Progenitor cell of endocrine pancreas (in vitro differentiated cells): ENCODE measurements around the gene AASDHPPT. TPM values are rescaled to one million over a fixed set of nuclear protein-coding genes. Genes with fewer than 3 reads are reported as not detected.

Experiments
- DNase-seq: peaks from one replicate; pipeline ENCODE4 v3.0.0; 2021; ENCODE audit warnings: low spot score; ENCODE audit not compliant: unreplicated experiment
- H3K27ac Mint-ChIP-seq: 2 replicates; pipeline ENCODE4 v1.8.0; 2021; ENCODE audit warnings: mild to moderate bottlenecking, moderate library complexity, mixed read lengths
- H3K27me3 Mint-ChIP-seq: 2 replicates; pipeline ENCODE4 v1.8.0; 2021; ENCODE audit warnings: mixed read lengths
- H3K36me3 Mint-ChIP-seq: 2 replicates; pipeline ENCODE4 v1.8.0; 2022; ENCODE audit warnings: mixed read lengths; ENCODE audit not compliant: insufficient read depth
- H3K4me1 Mint-ChIP-seq: 2 replicates; pipeline ENCODE4 v1.8.0; 2021; ENCODE audit warnings: low read depth, mixed read lengths
- H3K4me3 Mint-ChIP-seq: 2 replicates; pipeline ENCODE4 v1.8.0; 2021; ENCODE audit warnings: low read depth, mild to moderate bottlenecking, moderate library complexity, mixed read lengths
- H3K9me3 Mint-ChIP-seq: 2 replicates; pipeline ENCODE4 v1.8.0; 2021; ENCODE audit warnings: low read depth, mixed read lengths
- total RNA-seq: library from RNA; stranded (reverse); gene quantifications from 2 replicates; pipeline ENCODE4 v1.2.1, GENCODE V29; 2021
- TF ChIP-seq, protein P1 (sequence below): fragments of 200-600 bp; sonication (generic); IDR thresholded peaks from one replicate; pipeline ENCODE4 v1.5.0; 2021; ENCODE audit warnings: antibody characterized with exemption, mild to moderate bottlenecking; ENCODE audit not compliant: unreplicated experiment

The AASDHPPT gene
- total RNA-seq, 1 donor from 2014 or later: 56.7 TPM

DNA sequence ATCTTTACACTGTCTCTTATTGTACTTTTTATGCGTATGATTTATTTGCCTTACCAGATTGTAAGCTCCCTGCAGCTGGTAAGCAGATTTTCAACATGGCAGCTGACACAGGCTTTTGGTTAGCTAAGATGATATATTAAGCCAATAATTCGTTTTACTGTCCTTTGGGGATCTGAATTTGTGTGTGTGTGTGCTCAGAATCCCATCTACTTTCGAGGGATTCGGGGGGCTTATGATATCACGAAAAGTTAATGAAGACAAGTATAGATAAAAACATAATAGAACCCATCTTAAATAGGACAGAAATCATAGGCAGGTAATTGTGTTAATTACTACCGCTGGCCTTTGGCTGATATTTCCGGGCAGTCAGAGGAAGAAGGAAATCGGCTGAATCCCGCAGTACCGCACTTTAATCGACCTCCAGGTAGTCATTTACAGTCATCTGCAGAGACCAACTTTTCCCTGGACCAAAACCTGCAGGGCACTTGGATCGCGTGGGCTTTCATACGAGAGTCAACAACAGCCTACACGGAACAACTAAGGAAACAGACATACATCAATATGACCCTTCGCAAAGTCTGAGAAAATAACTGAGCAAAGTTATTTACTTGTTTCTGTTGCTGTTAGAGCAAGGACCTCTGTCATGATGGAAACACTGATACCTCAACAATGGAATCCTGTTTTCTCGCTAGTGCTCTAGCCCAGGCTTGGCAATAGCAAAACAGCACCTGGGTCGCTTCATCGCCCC lies 1.1 kb upstream of the AASDHPPT start:
- Mint-ChIP-seq H3K9me3 (no peaks in the 10 kb centered on the region), H3K4me1 (peaks cover 31% of the 10 kb centered on the region), H3K27ac (peak overlapping the region; percentile 100), H3K36me3 (peaks cover 10% of the 10 kb centered on the region), H3K27me3 (no peaks in the 10 kb centered on the region), H3K4me3 (peak overlapping the region; percentile 96)
- TF ChIP-seq, protein P1, sequence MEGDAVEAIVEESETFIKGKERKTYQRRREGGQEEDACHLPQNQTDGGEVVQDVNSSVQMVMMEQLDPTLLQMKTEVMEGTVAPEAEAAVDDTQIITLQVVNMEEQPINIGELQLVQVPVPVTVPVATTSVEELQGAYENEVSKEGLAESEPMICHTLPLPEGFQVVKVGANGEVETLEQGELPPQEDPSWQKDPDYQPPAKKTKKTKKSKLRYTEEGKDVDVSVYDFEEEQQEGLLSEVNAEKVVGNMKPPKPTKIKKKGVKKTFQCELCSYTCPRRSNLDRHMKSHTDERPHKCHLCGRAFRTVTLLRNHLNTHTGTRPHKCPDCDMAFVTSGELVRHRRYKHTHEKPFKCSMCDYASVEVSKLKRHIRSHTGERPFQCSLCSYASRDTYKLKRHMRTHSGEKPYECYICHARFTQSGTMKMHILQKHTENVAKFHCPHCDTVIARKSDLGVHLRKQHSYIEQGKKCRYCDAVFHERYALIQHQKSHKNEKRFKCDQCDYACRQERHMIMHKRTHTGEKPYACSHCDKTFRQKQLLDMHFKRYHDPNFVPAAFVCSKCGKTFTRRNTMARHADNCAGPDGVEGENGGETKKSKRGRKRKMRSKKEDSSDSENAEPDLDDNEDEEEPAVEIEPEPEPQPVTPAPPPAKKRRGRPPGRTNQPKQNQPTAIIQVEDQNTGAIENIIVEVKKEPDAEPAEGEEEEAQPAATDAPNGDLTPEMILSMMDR: no peak
- DNase-seq: no peak

DNA sequence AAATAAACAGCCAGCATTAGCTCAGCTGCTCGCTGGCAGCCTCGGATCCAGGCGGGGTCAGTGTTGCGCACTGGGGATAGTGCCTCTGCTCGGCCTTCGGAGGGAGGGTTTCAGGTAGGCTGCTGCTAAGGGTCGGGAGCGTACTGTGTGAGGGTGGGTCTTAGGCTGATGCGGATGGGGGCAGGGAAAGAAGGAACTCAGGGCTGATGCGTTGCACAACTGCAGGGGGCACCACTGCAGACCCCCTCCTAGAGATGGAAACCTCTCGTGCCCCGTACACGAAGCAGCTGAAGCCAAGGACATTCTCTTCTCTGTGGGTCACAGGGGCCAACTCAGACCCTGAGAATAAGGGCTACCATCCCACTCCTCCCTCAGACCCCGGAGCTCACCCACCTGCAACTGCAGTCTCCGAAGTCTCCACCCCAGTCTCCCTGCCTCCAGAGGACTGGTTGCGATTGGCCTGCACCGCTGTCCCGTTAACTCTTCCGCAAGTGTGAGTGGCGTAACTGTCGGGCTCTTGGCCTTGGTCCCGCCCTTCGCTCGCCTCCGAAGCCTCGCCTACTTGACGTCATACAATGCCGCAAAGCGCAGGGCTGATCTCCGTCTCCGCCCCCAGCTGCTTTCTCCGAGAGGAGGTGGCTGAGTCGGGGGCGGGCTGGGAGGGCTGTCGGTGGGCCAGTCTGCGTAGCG lies 398 bp upstream of the AASDHPPT start, which contains the start of gene KBTBD3:
Gene KBTBD3 (minus strand): TSS at position 429 of the 690 bp plus-strand sequence. CDS start 18,250 bp downstream, outside the sequence.
- Mint-ChIP-seq H3K4me3 (peak within 1 kb of the TSS; percentile 96), H3K9me3 (no peaks in the 10 kb centered on the region), H3K4me1 (peaks cover 33% of the 10 kb centered on the region), H3K27ac (peak within 1 kb of the TSS; percentile 100), H3K27me3 (no peaks in the 10 kb centered on the region), H3K36me3 (peaks cover 12% of the 10 kb centered on the region)
- peak; percentile 96 for DNase-seq
- TF ChIP-seq, protein P1: peak; percentile 58

DNA sequence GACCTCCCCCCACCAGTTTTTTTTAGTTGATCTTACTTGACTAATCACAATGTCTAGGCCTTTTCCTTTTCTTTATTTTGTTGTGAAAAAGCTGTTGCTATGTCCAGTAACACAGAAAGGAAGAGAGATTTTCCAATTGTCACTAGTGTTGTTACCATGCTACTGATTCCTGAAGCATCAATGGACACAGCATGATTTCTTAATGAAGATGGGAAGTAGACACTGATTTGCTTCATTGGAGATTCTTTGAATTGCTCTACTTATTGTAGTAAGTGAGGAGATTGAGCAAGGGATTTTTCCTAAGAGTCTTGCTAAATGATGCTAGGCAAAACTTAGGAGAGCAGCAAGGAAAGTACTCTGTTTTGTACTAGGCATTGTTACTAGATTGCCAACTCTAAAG lies 4.6 kb downstream of the AASDHPPT start:
- no peak for DNase-seq
- Mint-ChIP-seq H3K4me1 (peaks cover 35% of the 10 kb centered on the region), H3K27ac (no peak overlapping the region), H3K27me3 (no peaks in the 10 kb centered on the region), H3K4me3 (no peak overlapping the region), H3K36me3 (peaks cover 35% of the 10 kb centered on the region), H3K9me3 (no peaks in the 10 kb centered on the region)
- TF ChIP-seq, protein P1: no peak

DNA sequence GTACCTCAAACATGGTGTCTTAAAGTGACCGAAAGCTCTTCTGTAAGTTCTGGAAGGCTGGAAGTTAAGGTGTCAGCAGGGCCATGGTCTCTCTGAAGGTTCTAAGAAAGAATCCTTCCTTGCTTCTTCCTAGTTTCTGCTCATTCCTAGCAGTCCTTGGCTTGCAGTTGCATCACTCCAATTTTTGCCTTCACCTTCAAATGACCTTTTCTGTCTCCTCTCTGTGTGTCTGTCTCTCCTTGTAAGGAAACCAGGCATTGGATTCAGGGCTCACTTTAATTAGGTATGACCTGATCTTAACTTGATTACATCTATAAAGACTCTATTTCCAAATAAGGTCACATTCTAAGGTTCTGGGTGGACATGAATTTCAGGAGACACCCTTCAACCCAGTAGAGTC lies 8.7 kb downstream of the AASDHPPT start:
- Mint-ChIP-seq H3K4me3 (no peak overlapping the region), H3K27me3 (no peaks in the 10 kb centered on the region), H3K4me1 (peaks cover 36% of the 10 kb centered on the region), H3K9me3 (no peaks in the 10 kb centered on the region), H3K36me3 (peaks cover 32% of the 10 kb centered on the region), H3K27ac (peak overlapping the region; percentile 87)
- no peak for DNase-seq
- TF ChIP-seq, protein P1: no peak

DNA sequence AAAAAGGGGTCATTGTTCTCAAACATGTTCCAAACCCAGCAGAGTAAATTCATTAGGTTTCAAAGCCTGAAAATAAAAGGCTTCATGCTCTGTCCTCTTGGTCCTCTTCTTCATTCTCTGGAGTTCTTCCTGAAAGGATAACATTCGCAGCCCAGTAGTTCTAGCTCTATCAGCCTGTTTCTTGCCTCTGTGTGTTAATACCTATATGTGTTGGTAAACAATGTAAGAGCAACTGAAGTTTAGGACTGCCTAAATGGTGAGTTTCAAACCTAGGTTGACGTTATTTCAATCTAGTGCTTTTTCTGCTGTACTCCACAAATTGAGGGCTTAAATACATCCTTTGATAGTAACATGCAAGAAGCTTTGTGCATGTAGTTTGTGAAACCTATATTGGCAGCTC lies 9.4 kb downstream of the AASDHPPT start:
- H3K4me1 Mint-ChIP-seq: peaks cover 33% of the 10 kb centered on the region
- H3K27me3 Mint-ChIP-seq: no peaks in the 10 kb centered on the region
- TF ChIP-seq, protein P1: no peak
- H3K27ac Mint-ChIP-seq: peak overlapping the region; percentile 87
- no peak overlapping the region for H3K4me3 Mint-ChIP-seq
- no peak for DNase-seq
- H3K9me3 Mint-ChIP-seq: no peaks in the 10 kb centered on the region
- peaks cover 36% of the 10 kb centered on the region for H3K36me3 Mint-ChIP-seq
